HepG2 (cell line): Measurements from ENCODE around the gene ABCB6.

ENCODE experiments used
- ADNP ChIP-seq: sonication (generic); formaldehyde crosslinking; IDR thresholded peaks from 2 replicates; pipeline ENCODE4 v1.4.0; 2020; ENCODE audit warnings: missing genetic modification reagents
- EP300 ChIP-seq, 3 experiments: sonication (generic) in 1 of 3; formaldehyde crosslinking in 1 of 3; IDR thresholded peaks; 2 replicates each; pipeline versions ENCODE4 v1.5.1 to v1.6.1; 2011 to 2020; ENCODE audit warnings: low read depth in 2 of 3, low read length in 2 of 3, borderline replicate concordance in 1 of 3, improper control_type of control experiment in 1 of 3, mild to moderate bottlenecking in 1 of 3, missing genetic modification reagents in 1 of 3, moderate library complexity in 1 of 3
- POLR2AphosphoS5 ChIP-seq: IDR thresholded peaks from 2 replicates; pipeline ENCODE4 v1.6.1; 2012; ENCODE audit warnings: low read depth, low read length
- PPARG ChIP-seq: conservative IDR thresholded peaks from 2 replicates; pipeline ENCODE4 v1.6.1; 2016; ENCODE audit warnings: missing biosample characterization, missing genetic modification reagents
- ZNF180 ChIP-seq: sonication (generic); formaldehyde crosslinking; IDR thresholded peaks from 2 replicates; pipeline ENCODE4 v1.4.0; 2020; ENCODE audit warnings: low read depth, missing genetic modification reagents, borderline replicate concordance
- ZNF496 ChIP-seq: sonication (generic); formaldehyde crosslinking; IDR thresholded peaks from 2 replicates; pipeline ENCODE4 v1.8.1; 2023; ENCODE audit warnings: mild to moderate bottlenecking, moderate library complexity, missing genetic modification reagents; ENCODE audit not compliant: insufficient replicate concordance
- TF ChIP-seq, protein P1 (sequence below): sonication (generic); formaldehyde crosslinking; IDR thresholded peaks from one replicate; pipeline ENCODE4 v1.5.1; 2020; ENCODE audit warnings: mild to moderate bottlenecking, missing genetic modification reagents; ENCODE audit errors: not compliant biosample characterization
- TF ChIP-seq, protein P2 (sequence below): sonication (generic); formaldehyde crosslinking; IDR thresholded peaks from 2 replicates; pipeline ENCODE4 v1.5.0; 2020; ENCODE audit warnings: mild to moderate bottlenecking, missing genetic modification reagents, moderate library complexity
- TF ChIP-seq, protein P3 (sequence below): sonication (generic); formaldehyde crosslinking; IDR thresholded peaks from 2 replicates; pipeline ENCODE4 v1.4.0; 2020; ENCODE audit warnings: low read depth, missing genetic modification reagents

DNA sequence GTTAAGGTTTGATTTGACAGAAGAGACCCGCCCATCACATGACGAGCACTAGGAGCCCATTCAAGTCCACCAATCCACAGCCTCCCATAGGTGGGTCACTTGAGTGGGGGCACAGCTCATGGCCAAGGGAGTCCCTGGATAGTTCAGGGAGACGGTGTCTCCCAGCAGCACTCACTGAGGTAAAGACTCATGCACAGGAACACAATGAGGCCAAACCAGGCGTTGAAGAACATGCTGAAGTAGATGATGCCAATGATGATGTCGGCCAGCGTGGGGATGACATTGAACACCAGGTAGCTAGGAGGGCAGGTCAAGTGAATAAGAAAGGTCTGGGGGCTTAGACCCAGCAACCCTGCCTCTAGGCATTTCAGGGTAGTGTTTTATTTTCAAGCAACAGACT lies 4.0 kb downstream of the ABCB6 start:
- TF ChIP-seq EP300 (IDR thresholded peaks at IDR 0.05; ENCODE audit: low read depth in 2 of 2, low read length in 2 of 2) (no peak), EP300 (CRISPR knock-in tag; IDR thresholded peaks at IDR 0.05; ENCODE audit: borderline replicate concordance) (no peak), ADNP (CRISPR knock-in tag) (no peak), ZNF496 (CRISPR knock-in tag) (no peak), ZNF180 (CRISPR knock-in tag) (no peak), PPARG (CRISPR knock-in tag) (no peak), POLR2AphosphoS5 (no peak)
- TF ChIP-seq, protein P1, sequence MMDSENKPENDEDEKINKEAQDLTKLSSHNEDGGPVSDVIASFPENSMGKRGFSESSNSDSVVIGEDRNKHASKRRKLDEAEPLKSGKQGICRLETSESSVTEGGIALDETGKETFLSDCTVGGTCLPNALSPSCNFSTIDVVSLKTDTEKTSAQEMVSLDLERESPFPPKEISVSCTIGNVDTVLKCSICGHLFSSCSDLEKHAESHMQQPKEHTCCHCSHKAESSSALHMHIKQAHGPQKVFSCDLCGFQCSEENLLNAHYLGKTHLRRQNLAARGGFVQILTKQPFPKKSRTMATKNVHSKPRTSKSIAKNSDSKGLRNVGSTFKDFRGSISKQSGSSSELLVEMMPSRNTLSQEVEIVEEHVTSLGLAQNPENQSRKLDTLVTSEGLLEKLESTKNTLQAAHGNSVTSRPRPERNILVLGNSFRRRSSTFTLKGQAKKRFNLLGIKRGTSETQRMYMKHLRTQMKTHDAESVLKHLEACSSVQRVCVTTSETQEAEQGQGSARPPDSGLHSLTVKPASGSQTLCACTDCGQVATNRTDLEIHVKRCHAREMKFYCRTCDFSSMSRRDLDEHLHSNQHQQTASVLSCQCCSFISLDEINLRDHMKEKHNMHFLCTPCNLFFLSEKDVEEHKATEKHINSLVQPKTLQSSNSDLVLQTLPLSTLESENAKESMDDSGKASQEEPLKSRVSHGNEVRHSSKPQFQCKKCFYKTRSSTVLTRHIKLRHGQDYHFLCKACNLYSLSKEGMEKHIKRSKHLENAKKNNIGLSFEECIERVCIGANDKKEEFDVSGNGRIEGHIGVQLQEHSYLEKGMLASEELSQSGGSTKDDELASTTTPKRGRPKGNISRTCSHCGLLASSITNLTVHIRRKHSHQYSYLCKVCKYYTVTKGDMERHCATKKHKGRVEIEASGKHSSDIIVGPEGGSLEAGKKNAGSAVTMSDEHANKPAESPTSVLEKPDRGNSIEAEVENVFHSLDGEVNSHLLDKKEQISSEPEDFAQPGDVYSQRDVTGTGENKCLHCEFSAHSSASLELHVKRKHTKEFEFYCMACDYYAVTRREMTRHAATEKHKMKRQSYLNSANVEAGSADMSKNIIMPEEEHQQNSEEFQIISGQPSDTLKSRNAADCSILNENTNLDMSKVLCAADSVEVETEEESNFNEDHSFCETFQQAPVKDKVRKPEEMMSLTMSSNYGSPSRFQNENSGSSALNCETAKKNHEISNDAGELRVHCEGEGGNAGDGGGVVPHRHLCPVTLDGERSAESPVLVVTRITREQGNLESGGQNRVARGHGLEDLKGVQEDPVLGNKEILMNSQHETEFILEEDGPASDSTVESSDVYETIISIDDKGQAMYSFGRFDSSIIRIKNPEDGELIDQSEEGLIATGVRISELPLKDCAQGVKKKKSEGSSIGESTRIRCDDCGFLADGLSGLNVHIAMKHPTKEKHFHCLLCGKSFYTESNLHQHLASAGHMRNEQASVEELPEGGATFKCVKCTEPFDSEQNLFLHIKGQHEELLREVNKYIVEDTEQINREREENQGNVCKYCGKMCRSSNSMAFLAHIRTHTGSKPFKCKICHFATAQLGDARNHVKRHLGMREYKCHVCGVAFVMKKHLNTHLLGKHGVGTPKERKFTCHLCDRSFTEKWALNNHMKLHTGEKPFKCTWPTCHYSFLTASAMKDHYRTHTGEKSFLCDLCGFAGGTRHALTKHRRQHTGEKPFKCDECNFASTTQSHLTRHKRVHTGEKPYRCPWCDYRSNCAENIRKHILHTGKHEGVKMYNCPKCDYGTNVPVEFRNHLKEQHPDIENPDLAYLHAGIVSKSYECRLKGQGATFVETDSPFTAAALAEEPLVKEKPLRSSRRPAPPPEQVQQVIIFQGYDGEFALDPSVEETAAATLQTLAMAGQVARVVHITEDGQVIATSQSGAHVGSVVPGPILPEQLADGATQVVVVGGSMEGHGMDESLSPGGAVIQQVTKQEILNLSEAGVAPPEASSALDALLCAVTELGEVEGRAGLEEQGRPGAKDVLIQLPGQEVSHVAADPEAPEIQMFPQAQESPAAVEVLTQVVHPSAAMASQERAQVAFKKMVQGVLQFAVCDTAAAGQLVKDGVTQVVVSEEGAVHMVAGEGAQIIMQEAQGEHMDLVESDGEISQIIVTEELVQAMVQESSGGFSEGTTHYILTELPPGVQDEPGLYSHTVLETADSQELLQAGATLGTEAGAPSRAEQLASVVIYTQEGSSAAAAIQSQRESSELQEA = no peak
- TF ChIP-seq, protein P2, sequence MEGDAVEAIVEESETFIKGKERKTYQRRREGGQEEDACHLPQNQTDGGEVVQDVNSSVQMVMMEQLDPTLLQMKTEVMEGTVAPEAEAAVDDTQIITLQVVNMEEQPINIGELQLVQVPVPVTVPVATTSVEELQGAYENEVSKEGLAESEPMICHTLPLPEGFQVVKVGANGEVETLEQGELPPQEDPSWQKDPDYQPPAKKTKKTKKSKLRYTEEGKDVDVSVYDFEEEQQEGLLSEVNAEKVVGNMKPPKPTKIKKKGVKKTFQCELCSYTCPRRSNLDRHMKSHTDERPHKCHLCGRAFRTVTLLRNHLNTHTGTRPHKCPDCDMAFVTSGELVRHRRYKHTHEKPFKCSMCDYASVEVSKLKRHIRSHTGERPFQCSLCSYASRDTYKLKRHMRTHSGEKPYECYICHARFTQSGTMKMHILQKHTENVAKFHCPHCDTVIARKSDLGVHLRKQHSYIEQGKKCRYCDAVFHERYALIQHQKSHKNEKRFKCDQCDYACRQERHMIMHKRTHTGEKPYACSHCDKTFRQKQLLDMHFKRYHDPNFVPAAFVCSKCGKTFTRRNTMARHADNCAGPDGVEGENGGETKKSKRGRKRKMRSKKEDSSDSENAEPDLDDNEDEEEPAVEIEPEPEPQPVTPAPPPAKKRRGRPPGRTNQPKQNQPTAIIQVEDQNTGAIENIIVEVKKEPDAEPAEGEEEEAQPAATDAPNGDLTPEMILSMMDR (CRISPR knock-in tag) = no peak
- TF ChIP-seq, protein P3, sequence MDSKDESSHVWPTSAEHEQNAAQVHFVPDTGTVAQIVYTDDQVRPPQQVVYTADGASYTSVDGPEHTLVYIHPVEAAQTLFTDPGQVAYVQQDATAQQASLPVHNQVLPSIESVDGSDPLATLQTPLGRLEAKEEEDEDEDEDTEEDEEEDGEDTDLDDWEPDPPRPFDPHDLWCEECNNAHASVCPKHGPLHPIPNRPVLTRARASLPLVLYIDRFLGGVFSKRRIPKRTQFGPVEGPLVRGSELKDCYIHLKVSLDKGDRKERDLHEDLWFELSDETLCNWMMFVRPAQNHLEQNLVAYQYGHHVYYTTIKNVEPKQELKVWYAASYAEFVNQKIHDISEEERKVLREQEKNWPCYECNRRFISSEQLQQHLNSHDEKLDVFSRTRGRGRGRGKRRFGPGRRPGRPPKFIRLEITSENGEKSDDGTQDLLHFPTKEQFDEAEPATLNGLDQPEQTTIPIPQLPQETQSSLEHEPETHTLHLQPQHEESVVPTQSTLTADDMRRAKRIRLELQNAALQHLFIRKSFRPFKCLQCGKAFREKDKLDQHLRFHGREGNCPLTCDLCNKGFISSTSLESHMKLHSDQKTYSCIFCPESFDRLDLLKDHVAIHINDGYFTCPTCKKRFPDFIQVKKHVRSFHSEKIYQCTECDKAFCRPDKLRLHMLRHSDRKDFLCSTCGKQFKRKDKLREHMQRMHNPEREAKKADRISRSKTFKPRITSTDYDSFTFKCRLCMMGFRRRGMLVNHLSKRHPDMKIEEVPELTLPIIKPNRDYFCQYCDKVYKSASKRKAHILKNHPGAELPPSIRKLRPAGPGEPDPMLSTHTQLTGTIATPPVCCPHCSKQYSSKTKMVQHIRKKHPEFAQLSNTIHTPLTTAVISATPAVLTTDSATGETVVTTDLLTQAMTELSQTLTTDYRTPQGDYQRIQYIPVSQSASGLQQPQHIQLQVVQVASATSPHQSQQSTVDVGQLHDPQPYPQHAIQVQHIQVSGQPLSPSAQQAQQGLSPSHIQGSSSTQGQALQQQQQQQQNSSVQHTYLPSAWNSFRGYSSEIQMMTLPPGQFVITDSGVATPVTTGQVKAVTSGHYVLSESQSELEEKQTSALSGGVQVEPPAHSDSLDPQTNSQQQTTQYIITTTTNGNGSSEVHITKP (CRISPR knock-in tag) = no peak
